Stimulated activated CD4-positive, alpha-beta T cell treated with anti-CD3 and anti-CD28 coated beads, Interleukin-1b, Interleukin-23, amount 100 ng/mL, for 48 hours (primary cell): ENCODE data around the gene NOS3.

ENCODE experiments used
- DNase-seq: peaks from one replicate; pipeline ENCODE4 v3.0.0-alpha.2; 2020

The NOS3 gene

DNA sequence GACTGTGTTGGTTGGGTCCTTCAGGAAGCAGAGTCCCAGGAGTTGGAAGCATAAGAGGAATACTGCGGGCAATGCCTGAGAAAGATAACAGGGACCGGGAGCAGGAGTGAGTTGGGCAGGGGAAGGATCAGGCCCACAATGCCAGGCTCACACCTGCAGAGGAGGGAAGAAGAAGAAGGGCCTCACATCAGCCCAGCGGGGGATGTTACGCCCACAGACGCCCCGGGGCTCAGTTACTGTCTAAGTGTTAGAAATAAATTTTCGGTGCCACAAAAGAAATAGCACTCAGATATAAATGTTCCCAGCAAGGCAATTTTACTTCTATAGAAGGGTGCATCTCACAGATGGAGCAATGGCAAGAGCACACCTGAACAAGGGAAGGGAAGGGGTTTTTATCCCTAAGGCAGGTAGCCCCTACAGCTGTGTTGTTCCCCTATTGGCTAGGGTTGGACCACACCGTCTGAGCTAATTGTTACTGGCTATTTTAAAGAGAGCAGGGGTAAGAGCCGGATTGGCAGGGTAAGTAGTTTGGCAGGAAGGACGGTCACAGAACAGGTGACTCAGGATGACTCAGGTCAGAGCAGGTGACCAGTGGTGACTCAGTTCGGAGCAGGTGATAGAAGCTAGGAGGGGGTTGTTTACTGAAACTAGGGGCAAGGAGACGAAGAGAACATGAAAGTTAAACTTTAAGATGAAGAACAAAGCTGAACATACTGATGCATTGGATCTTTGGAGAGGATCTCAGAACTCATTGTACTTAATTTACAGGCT, at the start of gene NOS3:
TSS of gene NOS3 (plus strand) at position 602 of the 771 bp plus-strand sequence. CDS start 2,787 bp downstream, outside the sequence.
- DNase-seq: no peak

DNA sequence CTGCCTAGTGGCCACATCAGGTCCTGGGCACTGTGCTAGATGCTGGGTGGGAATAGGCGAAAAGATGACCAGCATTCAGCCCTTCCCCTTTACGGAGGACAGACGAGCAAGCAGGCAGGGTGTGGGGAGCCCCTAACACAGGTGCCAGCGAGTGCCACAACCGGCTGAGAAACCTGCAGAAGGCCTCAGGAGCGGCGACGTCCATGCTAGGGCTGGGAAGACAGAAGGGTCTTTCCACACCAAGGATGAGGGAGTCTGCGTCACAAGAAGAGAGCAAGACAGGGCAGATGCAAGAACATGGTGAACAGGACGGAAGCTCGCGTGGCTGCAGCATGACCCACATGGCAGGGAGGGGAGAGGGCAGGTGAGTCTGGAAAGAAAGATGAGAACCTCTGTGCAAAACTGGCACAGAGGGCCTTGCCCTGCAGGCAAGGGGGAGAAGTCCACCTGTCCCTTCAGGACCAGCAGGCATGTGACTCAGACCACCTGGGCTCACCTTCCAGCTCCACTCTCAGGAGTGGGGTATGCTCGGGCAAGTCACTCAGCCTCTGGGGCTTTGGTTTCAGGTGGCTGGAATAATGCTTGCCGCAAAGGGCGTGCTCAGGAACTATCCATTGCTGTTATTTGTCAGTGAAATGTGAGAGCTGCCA, 49.3 kb upstream of the NOS3 start:
- DNase-seq: no peak

DNA sequence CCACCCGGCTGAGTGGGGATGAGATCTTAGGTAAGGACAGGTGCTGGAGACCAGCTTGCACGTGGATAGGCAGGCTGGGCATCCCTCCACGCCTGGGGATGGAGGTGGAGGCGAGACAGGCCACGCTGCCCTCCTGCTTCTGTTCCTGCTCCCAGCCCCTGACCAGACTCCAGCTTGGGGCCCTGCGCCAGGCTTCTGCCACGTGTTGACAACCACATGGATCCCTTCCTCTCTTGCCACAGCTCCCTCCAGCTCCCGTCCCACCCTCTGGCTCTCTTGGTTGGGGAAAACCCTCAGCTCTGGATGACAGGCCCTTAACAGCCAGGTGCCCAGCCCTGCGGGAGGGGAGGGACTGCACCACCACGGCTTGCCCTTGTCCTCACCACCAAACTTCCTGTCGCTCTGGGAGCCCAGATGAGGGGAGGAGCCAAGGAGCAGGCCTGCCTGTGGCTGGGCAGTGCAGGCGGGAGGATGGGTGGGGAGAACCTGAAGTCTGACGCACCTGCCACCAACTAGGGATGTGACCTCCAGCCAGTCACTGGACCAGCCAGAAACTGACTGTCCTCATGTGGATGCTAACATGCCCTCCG, 48.7 kb upstream of the NOS3 start:
- DNase-seq: peak; percentile 45

DNA sequence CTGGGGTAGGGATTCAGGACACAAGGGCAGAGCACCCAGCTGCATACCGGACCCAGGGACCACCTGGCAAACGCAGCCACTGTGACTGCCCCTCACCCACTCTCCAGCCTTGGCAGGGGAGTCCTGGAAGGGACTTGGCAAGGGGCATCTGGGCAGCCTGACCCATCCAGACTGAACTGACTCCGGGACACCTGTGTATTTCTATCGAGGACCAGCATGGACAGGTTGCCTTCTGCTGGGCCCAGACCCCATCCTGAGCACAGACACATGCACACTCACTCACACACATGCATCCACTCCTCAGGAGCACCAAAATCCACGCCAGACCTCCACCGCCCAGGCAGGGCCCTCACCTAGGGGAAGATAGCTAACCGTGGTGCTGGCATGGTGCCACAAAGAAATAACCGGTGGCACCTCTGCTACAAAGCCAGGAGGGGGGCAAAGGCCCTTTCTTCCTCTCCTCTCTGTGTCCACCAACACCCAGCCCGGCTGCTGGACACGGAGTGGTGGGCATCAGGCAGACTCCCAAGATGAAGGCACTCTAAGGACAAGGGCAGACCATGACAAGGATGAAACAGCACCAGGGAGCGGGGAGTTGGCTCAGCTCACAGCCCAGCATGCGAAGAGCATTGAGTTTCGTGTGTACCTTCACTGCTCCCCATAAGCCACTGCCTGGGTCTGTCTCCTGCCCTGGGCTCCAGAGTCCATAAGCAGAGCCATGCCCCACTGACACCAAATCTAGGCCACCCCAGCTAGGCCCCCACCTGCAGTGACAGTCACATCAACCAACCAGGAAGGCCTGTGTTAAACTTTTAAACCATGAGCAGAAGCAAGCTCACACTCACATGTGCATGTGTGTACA, 48.0 kb upstream of the NOS3 start:
- DNase-seq: no peak

DNA sequence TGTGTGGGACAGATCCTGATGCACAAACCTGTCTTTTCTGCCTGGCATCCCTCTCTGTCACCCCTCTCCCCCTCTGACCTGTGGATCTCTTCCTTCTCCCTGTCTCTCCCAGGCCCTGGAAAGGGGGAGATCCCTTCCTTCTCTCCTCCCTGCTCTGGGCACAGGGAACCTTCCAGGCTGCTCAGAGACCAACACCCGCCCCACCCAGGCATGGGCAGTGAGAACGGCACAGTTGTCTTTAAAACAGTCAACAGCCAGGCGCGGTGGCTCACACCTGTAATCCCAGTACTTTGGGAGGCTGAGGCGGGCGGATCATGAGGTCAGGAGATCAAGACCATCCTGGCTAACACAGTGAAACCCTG, 47.4 kb upstream of the NOS3 start:
- no peak for DNase-seq

DNA sequence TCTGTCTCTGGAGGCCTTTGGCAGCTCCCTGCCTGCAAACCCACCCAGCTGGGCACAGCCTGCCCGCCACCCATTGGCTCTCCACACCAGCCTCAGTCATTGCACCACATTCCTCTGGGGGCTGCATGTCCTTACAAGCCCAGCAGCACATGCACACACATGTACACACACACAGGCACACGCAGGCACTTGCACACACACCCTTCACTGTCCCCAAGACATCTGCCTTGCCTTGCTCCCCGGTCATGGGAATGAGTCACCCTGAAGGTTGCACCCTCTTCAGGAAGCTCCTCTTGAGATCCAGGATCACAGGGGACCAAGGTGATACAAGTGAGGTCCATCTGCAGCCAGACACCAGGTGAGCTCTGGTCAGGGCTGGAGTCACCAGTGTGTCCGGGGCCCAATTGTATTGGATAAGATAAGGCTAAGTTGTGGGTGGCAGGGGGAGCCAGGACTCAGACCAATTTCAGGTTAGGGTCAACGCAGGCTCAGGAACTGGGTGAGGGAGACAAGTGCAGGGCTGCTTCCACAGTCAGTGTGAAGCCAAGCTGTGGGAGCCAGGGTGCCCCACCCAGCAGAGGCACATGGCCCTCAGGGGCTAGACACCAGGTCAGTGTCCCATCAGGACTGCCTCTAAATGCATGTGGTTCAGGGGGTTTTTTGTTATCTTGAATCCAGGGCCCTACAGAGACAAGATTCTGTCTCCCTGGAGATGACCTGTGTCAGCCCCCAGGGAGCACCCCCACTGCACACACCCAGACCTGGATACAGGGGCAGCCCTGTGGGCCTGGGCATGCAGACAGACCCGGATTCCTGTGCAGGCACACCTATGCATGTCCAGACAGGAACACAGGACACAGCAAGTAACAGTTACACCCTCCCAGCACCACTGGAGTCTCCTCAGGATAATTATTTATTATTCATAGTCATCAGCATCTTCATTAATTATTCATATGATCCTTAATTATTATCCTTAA, 46.5 kb upstream of the NOS3 start:
- DNase-seq: no peak

DNA sequence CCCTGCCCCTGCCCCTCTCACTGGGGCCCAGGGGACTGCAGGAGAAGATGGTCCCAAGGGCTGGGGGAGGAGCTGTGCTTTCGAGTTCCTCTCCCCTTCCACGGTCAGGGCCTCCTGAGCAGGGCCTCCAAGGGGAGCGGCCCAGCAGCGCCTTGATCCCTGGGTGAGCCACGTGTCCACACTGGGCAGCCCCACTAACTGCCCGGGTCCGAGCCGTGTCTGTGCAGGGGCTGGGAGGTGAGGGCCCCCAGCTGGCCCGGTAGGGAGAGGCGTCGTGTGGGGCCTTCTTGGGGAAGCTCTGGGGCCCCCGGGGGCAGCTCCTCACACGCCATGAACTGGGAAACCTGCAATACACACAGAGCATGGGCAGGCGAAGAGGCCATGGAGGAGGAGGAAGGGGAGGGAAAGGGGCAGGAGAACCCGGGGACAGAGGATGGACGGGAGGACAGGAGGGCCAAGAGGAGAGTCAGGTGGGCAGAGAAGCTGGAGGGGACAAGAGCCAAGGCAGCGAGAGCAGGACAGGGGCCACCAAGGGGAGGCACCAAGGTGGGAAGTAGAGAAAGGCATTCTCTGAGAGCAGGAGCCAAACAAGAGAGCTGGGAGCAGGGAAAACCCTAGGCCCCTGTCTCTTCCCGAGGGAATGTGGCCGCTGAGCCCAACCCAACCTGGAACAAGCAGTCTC, 45.5 kb upstream of the NOS3 start:
- no peak for DNase-seq

DNA sequence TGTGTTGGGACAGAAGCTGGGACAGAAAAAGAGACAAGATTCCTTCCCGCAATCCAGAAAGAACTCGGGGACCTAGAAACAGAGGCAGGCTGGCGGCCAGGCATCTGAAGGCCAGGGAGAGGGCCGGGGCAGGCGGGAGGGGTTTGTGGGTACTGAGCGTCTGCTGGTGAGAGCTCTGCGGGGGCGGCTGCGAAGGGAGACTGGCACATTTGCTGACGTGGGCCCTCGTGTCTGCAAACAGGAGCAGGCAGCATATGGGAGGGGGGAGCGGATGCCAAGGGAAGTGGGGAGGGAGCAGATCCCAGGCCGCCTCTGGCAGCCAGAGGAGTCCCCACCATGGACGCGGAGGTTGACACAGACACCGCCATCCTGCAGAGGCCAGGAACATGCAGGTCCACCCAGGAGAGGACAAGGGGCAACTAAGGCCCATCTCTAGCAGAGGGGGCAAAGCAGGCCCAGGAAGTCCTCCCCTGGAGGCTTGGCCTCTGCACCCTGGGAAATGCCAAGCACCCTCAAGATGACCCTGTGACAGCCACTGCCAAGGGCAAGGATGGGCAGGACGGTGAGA, 44.9 kb upstream of the NOS3 start:
- no peak for DNase-seq

DNA sequence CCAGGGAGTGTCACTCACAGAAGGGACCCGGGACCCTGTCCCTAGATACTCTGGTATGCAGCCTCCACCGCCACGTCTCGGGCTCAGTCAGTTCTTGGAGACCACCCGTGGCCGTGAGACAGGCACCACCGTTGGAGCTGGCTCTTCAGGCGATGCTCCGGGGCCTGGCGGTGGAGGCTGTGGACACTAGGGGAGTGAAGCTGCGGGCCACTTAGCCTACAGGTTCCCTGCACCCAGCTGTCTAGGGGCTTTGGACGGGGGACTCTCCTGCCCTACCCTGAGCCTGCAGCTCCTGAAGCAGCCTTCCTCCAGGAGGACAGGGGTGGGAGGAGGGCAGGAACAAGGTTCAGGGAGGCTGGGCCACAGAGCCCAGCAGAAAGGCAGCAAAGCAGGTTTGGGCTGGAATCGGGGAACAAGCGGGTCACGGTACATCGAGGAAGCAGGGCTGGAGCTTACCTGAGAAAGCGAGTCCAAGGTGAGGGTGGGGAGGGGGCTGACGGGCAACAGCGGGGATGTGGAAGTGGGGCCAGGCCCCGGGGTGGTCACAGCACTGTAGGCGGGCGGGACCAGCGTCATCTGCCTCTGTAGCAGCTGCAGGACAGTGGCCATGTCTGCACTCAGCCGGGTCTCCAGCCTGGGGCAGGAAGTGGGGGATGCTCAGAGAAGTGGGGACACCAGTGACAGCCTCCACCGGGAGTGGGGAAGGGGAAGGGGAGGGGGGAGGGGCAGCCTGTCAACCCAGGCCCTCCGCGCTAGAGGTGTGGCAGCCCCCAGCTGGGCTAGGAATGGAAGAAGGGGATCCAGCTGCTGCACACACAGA, 44.2 kb upstream of the NOS3 start:
- DNase-seq: no peak

DNA sequence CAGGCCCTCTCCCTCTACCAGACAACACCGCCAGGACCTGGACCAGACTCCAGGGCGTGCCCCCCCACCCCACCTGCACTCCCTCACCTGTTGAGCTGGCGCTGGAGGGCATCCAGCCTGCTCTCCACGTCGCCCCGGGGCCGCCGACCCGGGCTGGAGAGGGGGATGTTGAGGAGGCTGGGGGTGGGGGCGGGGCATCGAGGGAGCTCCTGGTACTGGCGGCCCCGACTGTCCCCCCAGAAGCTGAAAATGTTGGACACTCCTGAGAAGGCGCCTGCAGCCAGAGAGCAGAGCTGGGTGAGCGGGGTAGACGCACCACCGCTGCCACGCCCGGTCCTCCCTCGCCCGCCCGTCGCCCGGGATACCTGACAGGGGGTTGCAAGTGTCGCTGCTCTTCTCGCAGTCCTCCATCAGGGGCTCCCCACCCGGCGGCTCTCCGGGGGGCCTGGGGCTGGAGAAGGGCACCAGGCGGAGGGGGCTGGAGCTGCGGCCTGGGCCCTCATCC, 43.5 kb upstream of the NOS3 start:
- DNase-seq: no peak

DNA sequence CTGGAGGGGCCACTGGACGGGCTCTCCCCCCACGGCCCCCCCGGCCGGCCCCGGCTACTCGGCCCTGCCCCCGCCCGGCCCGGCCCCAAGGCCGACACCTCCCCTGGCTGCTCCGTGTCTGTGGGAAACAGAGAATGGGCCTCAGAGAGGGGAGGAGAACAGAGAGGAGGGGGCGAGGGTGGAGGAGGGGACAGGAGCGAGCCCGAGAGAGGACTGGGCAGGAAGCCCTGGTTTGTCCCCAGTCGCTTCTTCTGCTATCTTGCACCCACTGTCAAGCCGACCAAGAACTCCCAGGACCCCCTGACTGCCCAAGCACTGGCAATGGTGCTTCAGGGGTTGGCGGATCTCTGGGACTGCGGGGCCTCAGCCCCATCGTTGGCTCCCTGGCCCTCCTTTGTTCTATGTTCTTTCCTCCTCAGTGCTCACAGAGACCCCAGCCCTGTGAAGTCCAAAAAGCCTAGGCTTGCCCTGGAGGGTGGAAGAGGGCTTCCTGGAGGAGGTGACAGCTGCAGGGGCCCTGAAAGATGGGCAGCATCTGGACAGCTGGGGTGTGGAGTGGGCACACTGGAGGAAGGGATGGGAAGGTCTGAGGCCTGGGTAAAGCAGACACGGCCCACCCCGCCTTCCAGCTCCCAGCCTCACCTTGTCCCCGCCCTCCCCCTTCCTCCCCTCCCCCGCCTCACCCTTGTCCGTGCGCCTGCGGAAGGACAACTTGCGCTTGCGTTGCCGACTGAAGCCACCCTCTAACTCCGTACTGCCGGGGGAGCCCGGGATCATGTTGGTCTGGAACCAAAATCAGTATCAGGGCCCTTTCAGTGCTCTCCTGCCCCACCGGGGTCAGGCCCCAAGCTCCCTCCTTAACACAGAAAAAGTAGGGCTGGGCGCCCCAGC, 42.8 kb upstream of the NOS3 start:
- DNase-seq: no peak

DNA sequence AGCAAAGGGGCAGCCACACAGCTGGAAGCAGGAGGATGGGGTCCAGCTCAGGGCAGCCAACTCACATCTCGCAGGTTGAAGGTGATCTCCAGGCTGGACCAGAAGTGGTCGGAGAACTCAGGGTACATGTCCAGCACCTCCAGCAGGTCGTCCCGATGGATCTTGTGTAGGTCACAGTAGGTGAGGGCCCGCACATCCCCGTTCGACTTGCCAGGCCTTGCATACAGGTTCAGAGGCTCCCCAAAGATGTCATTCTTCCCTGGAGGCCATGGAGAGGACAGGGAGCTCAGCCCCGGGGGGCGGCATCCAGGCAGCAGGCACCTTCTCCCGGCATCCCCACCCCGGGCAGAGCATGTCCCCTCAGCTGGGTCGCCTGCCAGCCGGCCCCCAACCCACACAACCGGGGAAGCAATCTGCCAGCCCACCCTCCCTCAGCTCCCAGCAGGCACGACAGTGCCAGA, 42.0 kb upstream of the NOS3 start:
- no peak for DNase-seq

DNA sequence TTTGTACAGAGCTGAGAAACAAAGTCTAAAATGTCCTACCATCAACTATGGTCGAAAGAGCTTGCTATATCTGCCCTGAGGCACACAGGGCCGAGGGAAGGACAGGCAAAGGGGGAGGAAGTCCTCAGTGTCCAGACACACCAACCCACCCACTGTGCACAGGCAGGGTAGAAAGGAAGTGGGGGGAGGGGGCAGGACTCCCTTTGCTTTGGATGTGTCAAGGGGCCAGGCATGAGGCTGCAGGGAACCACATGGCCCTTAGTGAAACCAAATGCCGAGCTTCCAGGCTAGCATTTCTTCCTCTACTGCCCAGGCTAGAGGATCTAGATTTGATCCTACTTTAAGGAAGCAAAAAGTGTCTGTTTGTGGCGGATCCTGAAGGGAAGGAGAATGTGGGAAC, 41.3 kb upstream of the NOS3 start:
- DNase-seq: no peak

DNA sequence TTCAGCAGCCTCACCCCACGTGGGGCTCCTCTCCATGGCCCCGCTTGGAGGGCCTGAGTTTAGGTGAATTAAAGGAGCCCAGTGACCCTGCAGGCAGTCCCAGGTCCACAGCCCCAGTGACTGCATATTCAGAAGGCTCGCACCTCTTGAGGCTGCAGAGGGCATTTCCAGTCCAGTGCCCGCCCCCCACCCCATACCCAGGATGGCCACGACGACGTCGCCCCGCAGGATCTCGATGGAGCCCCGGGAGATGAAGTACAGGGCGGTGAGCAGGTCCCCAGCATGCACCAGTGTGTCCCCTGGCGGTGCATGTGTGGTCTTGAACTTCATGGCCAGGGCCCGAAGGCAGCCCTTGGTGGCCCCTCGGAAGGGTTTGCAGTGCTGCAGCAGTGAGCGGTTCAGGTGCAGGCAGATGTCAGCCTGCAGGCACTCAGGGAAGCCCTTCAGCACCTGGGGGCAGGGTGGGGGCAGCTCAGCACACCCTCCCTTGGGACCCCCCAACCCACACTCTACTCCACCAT, 40.8 kb upstream of the NOS3 start:
- DNase-seq: no peak

DNA sequence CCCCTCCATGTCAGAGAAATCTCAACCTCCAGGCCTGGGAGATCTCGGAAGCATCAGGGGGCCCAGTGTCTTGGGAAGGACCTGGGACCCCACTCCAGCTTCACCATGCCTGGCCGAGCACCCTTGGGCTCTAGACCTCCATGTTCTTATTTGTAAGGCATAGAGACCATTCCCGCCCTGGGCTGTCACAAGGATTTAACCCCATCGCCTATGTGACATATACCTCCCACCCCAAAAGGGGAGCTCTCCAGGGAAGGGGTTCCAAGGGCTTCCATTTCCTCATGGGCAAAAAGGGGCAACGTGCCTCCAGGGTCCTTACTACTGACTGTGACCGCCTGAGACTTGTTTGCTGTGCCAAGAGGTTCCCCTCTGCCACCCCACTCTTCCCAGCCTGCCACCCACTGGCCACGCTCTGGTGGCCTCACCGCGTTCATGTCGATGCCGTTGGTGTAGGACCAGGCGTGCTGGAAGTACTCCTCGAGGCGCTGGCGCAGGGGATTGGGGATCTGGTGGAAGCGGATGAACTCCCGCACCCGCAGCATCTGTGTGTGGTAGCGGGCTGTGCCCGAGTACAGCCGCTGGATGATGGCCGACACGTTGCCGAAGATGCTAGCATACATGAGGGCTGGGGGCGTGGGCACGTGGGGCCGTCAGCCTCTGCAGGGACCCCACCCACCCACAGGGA, 40.2 kb upstream of the NOS3 start:
- DNase-seq: no peak

DNA sequence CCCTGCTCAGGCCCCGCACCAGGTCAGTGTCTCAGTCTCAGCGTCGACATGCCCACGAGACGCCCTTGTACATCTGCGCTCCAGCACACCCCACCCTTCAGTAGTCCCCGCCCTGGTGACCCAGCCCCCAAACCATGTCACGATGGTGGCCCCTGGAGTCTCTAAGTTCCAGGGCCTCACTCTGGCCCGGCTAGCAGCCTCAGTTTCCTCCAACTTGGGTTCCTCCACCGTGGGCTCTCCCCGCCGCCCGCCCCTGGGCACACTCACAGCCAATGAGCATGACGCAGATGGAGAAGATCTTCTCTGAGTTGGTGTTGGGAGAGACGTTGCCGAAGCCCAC, 39.7 kb upstream of the NOS3 start:
- no peak for DNase-seq

DNA sequence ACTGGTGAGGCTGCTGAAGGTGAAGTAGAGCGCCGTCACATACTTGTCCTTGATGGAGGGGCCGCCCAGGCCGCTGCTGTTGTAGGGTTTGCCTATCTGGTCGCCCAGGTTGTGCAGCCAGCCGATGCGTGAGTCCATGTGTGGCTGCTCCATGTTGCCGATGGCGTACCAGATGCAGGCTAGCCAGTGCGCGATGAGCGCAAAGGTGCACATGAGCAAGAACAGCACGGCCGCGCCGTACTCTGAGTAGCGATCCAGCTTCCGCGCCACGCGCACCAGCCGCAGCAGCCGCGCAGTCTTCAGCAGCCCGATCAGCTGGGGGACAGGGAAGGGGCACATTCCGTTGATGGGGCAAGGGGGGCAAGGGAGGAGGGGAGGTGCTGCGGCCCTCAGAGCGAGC, 39.3 kb upstream of the NOS3 start:
- no peak for DNase-seq
